Endothelial cell of umbilical vein (primary cell): Measurements from ENCODE around the gene DHX34. TPM values are rescaled to one million over a fixed set of nuclear protein-coding genes. Genes with fewer than 3 reads are reported as not detected.
A peak's percentile ranks its signal among the peaks of the same experiment; 100 is the strongest.

ENCODE experiments used
- BruUV-seq: library from RNA; stranded (reverse); fragments of 400-500 nt; replicated peaks from 2 replicates; lab custom pipeline; 2021; lab: Mats Ljungman, UMichigan
- CTCF ChIA-PET: fragments of 300-600, 350-600 bp; sonication (Branson Sonifier 250); formaldehyde crosslinking; loops from one replicate; lab custom pipeline; 2021; ENCODE audit warnings: antibody characterized with exemption, inconsistent platforms; lab: Charles Lee
- POLR2A ChIA-PET: fragments of 300-600, 350-600 bp; sonication (Branson Sonifier 250); formaldehyde crosslinking; loops from one replicate; lab custom pipeline; 2021; ENCODE audit warnings: antibody characterized with exemption, inconsistent platforms; lab: Charles Lee
- DNase-seq: peaks from one replicate; pipeline ENCODE4 v3.0.0-alpha.2; 2011; ENCODE audit warnings: low read depth, low spot score
- FAIRE-seq: peaks from 2 replicates; lab custom pipeline; 2011; peaks lifted over from hg19 to GRCh38; lab: Jason Lieb, UNC
- H2AFZ ChIP-seq: 2 replicates; pipeline ENCODE4 v1.6.0; 2012; ENCODE audit warnings: low read depth, low read length, control low read depth, inconsistent platforms
- H3K27ac ChIP-seq: 2 replicates; pipeline ENCODE4 v1.5.1; 2011; ENCODE audit warnings: low read depth, mild to moderate bottlenecking, control low read depth, low read length, moderate library complexity; ENCODE audit not compliant: insufficient read depth
- H3K27me3 ChIP-seq, 2 experiments: 2 replicates each; pipeline versions ENCODE4 v1.6.0 to v1.6.1; 2011; ENCODE audit warnings: low read length in 2 of 2, mixed read lengths in 1 of 2; ENCODE audit not compliant: control insufficient read depth in 2 of 2, insufficient read depth in 2 of 2
- H3K36me3 ChIP-seq, 2 experiments: 2 replicates in 1 of 2; 3 replicates in 1 of 2; pipeline ENCODE4 v1.5.1; 2011; ENCODE audit warnings: low read length in 2 of 2, mild to moderate bottlenecking in 1 of 2, moderate library complexity in 1 of 2; ENCODE audit not compliant: control insufficient read depth in 2 of 2, insufficient read depth in 2 of 2; ENCODE audit errors: extremely low read depth in 1 of 2
- H3K4me1 ChIP-seq: 3 replicates; pipeline ENCODE4 v1.5.1; 2011; ENCODE audit warnings: mild to moderate bottlenecking, low read length; ENCODE audit not compliant: control insufficient read depth, insufficient read depth; ENCODE audit errors: extremely low read depth
- H3K4me2 ChIP-seq: 2 replicates; pipeline ENCODE4 v1.6.1; 2011; ENCODE audit warnings: low read length, control low read depth, mixed read lengths; ENCODE audit not compliant: insufficient read depth
- H3K4me3 ChIP-seq, 3 experiments: fragments of 200-600 bp in 1 of 3; sonication (generic), shearing (Covaris generic) in 1 of 3; replicated peaks in 1 of 3; 2 replicates each; pipeline ENCODE4 v1.5.1; 2011 to 2016; ENCODE audit warnings: control low read depth in 3 of 3, low read length in 3 of 3, mild to moderate bottlenecking in 2 of 3, inconsistent platforms in 1 of 3, low read depth in 1 of 3, moderate library complexity in 1 of 3; ENCODE audit not compliant: insufficient read depth in 1 of 3
- H3K79me2 ChIP-seq: 2 replicates; pipeline ENCODE4 v1.6.0; 2012; ENCODE audit warnings: low read length, inconsistent platforms; ENCODE audit not compliant: control insufficient read depth, insufficient read depth
- H3K9ac ChIP-seq: replicated peaks from 2 replicates; pipeline ENCODE3; 2011; ENCODE audit warnings: low read length, control low read depth; ENCODE audit not compliant: insufficient read depth; ENCODE audit errors: extremely low read depth
- H3K9me1 ChIP-seq: replicated peaks from 3 replicates; pipeline ENCODE4 v1.6.0; 2011; ENCODE audit warnings: mild to moderate bottlenecking, low read length; ENCODE audit not compliant: control insufficient read depth, insufficient read depth; ENCODE audit errors: extremely low read depth
- H3K9me3 ChIP-seq: replicated peaks from 2 replicates; pipeline ENCODE4 v1.5.1; 2012; ENCODE audit warnings: low read length, inconsistent platforms; ENCODE audit not compliant: control insufficient read depth, insufficient read depth
- H4K20me1 ChIP-seq: replicated peaks from 2 replicates; pipeline ENCODE3; 2011; ENCODE audit warnings: mild to moderate bottlenecking, low read length; ENCODE audit not compliant: control insufficient read depth, insufficient read depth; ENCODE audit errors: extremely low read depth
- EZH2 ChIP-seq: IDR thresholded peaks from 2 replicates; pipeline ENCODE4 v1.6.1; 2012; ENCODE audit warnings: borderline replicate concordance, low read depth, mild to moderate bottlenecking, moderate library complexity, low read length, inconsistent platforms; ENCODE audit not compliant: severe bottlenecking
- FOS ChIP-seq: IDR thresholded peaks from 2 replicates; pipeline ENCODE4 v1.6.1; 2011; ENCODE audit warnings: mild to moderate bottlenecking, low read length, moderate library complexity, borderline replicate concordance; ENCODE audit not compliant: insufficient read depth
- GATA2 ChIP-seq: IDR thresholded peaks from 2 replicates; pipeline ENCODE4 v1.7.0; 2011; ENCODE audit warnings: low read depth, mild to moderate bottlenecking, moderate library complexity, mixed read lengths, low read length; ENCODE audit not compliant: insufficient read length, insufficient read depth
- JUN ChIP-seq: IDR thresholded peaks from 2 replicates; pipeline ENCODE4 v1.6.1; 2011; ENCODE audit warnings: borderline replicate concordance, low read depth; ENCODE audit not compliant: insufficient read length, insufficient read depth
- POLR2AphosphoS5 ChIP-seq: IDR thresholded peaks from 2 replicates; pipeline ENCODE4 v1.6.1; 2012; ENCODE audit warnings: low read depth, mild to moderate bottlenecking, control low read depth, low read length, moderate library complexity; ENCODE audit not compliant: insufficient read depth
- dilution Hi-C: fragments of 300-500 bp; cut with MboI; formaldehyde crosslinking; loops from one replicate; pipeline ENCODE4 v1.15.0; 2019; ENCODE audit warnings: low sequenced_read_pairs; ENCODE audit not compliant: extremely low pct_ligation_motif_present
- intact Hi-C: fragments of 100-400 bp; cut with micrococcal nuclease; formaldehyde crosslinking; loops from one replicate; pipeline ENCODE4 v1.10.0; 2022
- polyA plus RNA-seq, 4 experiments: library from polyadenylated mRNA; depleted of rRNA in 3 of 4; stranded (reverse) in 3 of 4; unstranded in 1 of 4; fragments of >200 nt; gene quantifications; 2 replicates each; pipeline versions ENCODE4 v1.2.1 to v1.2.3, GENCODE V29; 2011 to 2012; ENCODE audit warnings: missing spikeins in 1 of 4
- total RNA-seq: library from RNA; stranded (reverse); gene quantifications from 2 replicates; pipeline ENCODE4 v1.2.3, GENCODE V29; 2021

Gene DHX34
- total and polyA plus RNA-seq, 2 donors (not counting 3 experiments of a cell fraction or from before 2014, with no cell fraction given): 12.8 to 20.7 TPM

DNA sequence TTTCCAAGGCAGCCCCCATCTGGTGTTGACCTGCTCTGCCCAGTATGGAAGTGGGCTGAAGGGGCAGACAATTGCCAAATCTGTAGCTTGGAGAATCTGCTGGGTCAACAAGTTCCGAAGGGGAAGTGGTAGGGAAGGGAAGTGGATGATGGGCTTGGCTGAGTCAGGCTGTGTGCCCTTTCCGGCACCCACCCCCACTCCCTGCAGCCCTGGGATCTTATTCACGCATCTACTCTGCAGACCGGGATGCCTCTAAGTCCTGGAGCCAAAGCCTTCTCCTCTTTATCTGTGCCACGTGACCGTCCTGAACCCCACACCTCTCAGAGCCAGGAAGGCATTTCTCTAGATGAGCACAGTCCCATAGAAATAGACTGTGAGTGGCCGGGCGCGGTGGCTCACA is 24.6 kb upstream of the DHX34 start:
- BruUV-seq: no TSS peak
- Histone ChIP-seq H3K4me2 (no peak overlapping the region), H3K4me1 (peaks cover 7% of the 10 kb centered on the region), H3K4me3 (no peak overlapping the region), H3K27me3 (peaks cover 0 to 2% of the 10 kb centered on the region in 2 experiments), H3K79me2 (no peaks in the 10 kb centered on the region), H3K9me3 (no peaks in the 10 kb centered on the region), H2AFZ (peak overlapping the region; percentile 15), H4K20me1 (no peaks in the 10 kb centered on the region), H3K36me3 (no peaks in the 10 kb centered on the region), H3K9me1 (no peaks in the 10 kb centered on the region), H3K9ac (no peak overlapping the region), H3K27ac (no peak overlapping the region)
- CTCF ChIA-PET: interaction anchor here (1.4 to 3.7 kb wide), 3 partner anchors 19 to 24 kb away, joined by 3 to 13 read pairs (median 3); partner anchors contain the start of gene DHX34
- intact Hi-C loops (no loop called here), dilution Hi-C loops (no loop called here)
- FAIRE-seq (peak; percentile 44), DNase-seq (peak; percentile 13)
- POLR2A ChIA-PET: no interaction called here
- peak; percentile 82 for TF ChIP-seq FOS
- peak; percentile 24 for TF ChIP-seq POLR2AphosphoS5
- no peak for TF ChIP-seq GATA2

DNA sequence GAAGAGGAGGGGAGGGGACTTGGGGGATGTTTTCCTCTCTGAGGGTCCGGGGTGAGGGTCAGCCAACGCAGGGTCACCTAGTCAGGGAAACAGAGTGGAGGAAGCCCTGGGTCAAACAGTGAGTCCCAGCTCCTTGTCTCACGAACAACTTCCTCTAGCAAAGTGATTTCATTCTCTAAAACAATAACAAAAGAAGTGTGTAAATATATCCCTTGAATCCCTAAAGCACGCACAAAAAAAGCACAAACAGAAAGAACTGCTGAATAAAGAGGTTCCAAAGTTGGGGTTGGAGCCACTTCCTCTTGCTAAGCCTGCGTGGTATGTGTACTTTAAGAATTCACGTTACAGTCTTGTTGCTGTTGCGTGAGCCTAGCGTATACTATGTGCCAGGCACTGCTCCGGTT is 18.6 kb upstream of the DHX34 start:
- Histone ChIP-seq H4K20me1 (no peaks in the 10 kb centered on the region), H3K9me1 (no peaks in the 10 kb centered on the region), H3K36me3 (no peaks in the 10 kb centered on the region), H2AFZ (peak overlapping the region; percentile 93), H3K4me1 (peaks cover 5% of the 10 kb centered on the region), H3K27ac (peak overlapping the region; percentile 39), H3K9me3 (no peaks in the 10 kb centered on the region), H3K4me2 (peak overlapping the region; percentile 83), H3K79me2 (no peaks in the 10 kb centered on the region), H3K4me3 (no peak overlapping the region), H3K9ac (peak overlapping the region; percentile 2), H3K27me3 (no peaks in the 10 kb centered on the region)
- TF ChIP-seq POLR2AphosphoS5 (no peak), EZH2 (no peak), FOS (no peak), GATA2 (no peak), JUN (no peak)
- POLR2A ChIA-PET: no interaction called here
- CTCF ChIA-PET: interaction anchor here (0.8 to 1.7 kb wide), 6 partner anchors 12 to 98 kb away, joined by 3 to 9 read pairs (median 4); partner anchors contain the start of gene DHX34
- peak; percentile 70 for DNase-seq
- intact Hi-C loops: no loop called here
- no TSS peak for BruUV-seq
- dilution Hi-C loops: no loop called here
- FAIRE-seq: peak; percentile 82
